KMS-11 (cell line): Measurements from ENCODE around the gene CTBP1.
A peak's percentile ranks its signal among the peaks of the same experiment; 100 is the strongest.

Experiments
- H2AFZ ChIP-seq: fragments of 200-600 bp; sonication (generic); 2 replicates; pipeline ENCODE4 v1.6.1; 2016; ENCODE audit warnings: antibody characterized with exemption, mixed run types, low read depth
- H3K27ac ChIP-seq: fragments of 200-600 bp; sonication (generic); 2 replicates; pipeline ENCODE4 v1.6.1; 2016; ENCODE audit warnings: mild to moderate bottlenecking, mixed run types
- H3K27me3 ChIP-seq: fragments of 200-600 bp; sonication (generic); 2 replicates; pipeline ENCODE4 v1.6.1; 2017; ENCODE audit warnings: mild to moderate bottlenecking, low read depth, mixed run types, moderate library complexity; ENCODE audit not compliant: insufficient read depth
- H3K36me3 ChIP-seq: fragments of 200-600 bp; sonication (generic); 2 replicates; pipeline ENCODE4 v1.6.1; 2017; ENCODE audit warnings: mild to moderate bottlenecking, mixed run types; ENCODE audit not compliant: insufficient read depth
- H3K4me1 ChIP-seq: fragments of 200-600 bp; sonication (generic); 2 replicates; pipeline ENCODE4 v1.6.1; 2016; ENCODE audit warnings: mild to moderate bottlenecking, low read depth, mixed run types; ENCODE audit not compliant: poor library complexity, severe bottlenecking
- H3K4me2 ChIP-seq: fragments of 200-600 bp; sonication (generic); 2 replicates; pipeline ENCODE4 v1.7.0; 2016; ENCODE audit warnings: mild to moderate bottlenecking, mixed run types
- H3K4me3 ChIP-seq: fragments of 200-600 bp; sonication (generic); IDR thresholded peaks from 2 replicates; pipeline ENCODE4 v1.6.1; 2017; ENCODE audit warnings: low read depth, low read length, mixed read lengths; ENCODE audit not compliant: insufficient read depth
- H3K79me2 ChIP-seq: fragments of 200-600 bp; sonication (generic); 2 replicates; pipeline ENCODE4 v1.6.1; 2016; ENCODE audit warnings: low read depth, mixed run types; ENCODE audit not compliant: insufficient read depth
- H3K9ac ChIP-seq: fragments of 200-600 bp; sonication (generic); 2 replicates; pipeline ENCODE4 v1.6.1; 2016; ENCODE audit warnings: mild to moderate bottlenecking, mixed run types
- H4K20me1 ChIP-seq: fragments of 200-600 bp; sonication (generic); 2 replicates; pipeline ENCODE4 v1.6.1; 2016; ENCODE audit warnings: mild to moderate bottlenecking, mixed run types; ENCODE audit not compliant: insufficient read depth
- CTCF ChIP-seq: fragments of 200-600 bp; sonication (generic); conservative IDR thresholded peaks from 2 replicates; pipeline ENCODE4 v1.6.1; 2017; ENCODE audit warnings: low read depth, mild to moderate bottlenecking, antibody characterized with exemption, low read length, moderate library complexity, mixed read lengths

The CTBP1 gene

GRCh38 chr4:1250921-1251772 is 2.2 kb upstream of the CTBP1 start:
- no peak overlapping the region for H3K4me2 ChIP-seq
- H3K36me3 ChIP-seq = no peaks in the 10 kb centered on the region
- H3K4me3 ChIP-seq = no peak overlapping the region

DNA sequence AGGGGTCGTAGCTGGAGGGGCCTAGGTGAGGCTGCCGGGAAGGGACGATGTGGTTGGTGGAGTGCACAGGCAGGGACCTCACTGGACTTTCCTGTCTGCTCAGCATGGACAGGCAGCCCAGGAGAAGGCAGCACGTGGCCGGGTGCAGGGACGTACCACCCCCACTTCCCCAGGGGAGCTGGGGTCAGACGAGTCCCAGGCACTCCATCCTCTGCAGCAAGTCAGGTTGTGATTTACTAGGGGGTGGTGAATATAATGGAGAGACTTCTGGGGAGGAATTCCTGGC is 1.5 kb upstream of the CTBP1 start:
- no peak for TF ChIP-seq CTCF
- H3K79me2 ChIP-seq = peaks cover 22% of the 10 kb centered on the region
- H3K27ac ChIP-seq = no peak overlapping the region
- H3K9ac ChIP-seq = no peak overlapping the region
- H3K4me1 ChIP-seq = no peaks in the 10 kb centered on the region
- no peak overlapping the region for H2AFZ ChIP-seq
- H4K20me1 ChIP-seq = no peaks in the 10 kb centered on the region
- no peaks in the 10 kb centered on the region for H3K36me3 ChIP-seq
- H3K4me3 ChIP-seq = no peak overlapping the region
- H3K4me2 ChIP-seq = no peak overlapping the region; the same call in 1 of the 2 replicates
- no peaks in the 10 kb centered on the region for H3K27me3 ChIP-seq

More at GRCh38 chr4:1250921-1251772, 2.2 kb upstream of the CTBP1 start:
- peaks cover 17% of the 10 kb centered on the region for H3K79me2 ChIP-seq
- H4K20me1 ChIP-seq = no peaks in the 10 kb centered on the region
- no peak overlapping the region for H2AFZ ChIP-seq
- no peak overlapping the region for H3K9ac ChIP-seq
- no peaks in the 10 kb centered on the region for H3K4me1 ChIP-seq
- no peak overlapping the region for H3K27ac ChIP-seq
- no peaks in the 10 kb centered on the region for H3K27me3 ChIP-seq
- no peak for TF ChIP-seq CTCF

DNA sequence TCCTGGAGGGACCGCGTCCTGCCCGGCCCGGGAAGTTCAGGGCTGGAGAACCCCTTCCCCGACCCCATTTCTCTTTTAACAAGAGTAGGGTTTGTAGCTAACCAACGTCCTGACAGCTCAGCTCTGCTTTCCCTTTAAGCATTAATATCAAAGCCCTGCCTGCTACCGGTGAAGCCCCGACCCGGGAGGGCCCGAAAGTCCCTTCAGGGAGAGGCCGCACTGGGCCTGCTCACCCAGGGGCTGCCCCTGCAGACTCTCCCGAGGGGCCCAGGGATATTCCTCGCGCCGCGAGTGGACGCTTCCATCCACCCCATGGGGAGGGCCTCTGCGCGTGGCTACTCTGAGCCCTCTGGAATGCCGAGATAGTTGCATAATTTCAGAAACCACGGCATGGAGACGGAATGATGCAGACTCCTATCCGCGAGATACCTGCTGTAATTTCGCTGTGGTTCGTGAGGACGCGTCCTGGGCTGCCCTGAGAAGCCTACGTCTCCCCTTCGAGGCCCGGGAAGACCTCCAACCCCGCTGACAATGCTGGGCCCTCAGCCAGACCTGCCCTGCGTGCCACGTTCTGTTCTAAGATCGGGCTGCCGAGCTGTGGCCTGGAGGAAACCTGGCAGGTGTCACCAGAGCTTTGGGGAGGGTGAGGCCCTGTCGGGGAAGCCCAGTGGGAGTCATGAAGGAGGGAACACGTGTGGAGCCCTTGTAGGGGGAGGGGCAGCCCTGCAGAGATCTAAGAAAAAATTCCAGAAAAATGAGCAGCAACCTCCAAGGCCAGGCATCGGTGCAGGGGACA is 999 bp upstream of the CTBP1 start:
- Histone ChIP-seq H3K27me3 (no peaks in the 10 kb centered on the region), H3K4me1 (no peaks in the 10 kb centered on the region), H2AFZ (peak overlapping the region; percentile 73), H3K79me2 (peaks cover 27% of the 10 kb centered on the region), H3K27ac (peak overlapping the region; percentile 86), H3K4me3 (peak overlapping the region; percentile 8), H4K20me1 (no peaks in the 10 kb centered on the region), H3K36me3 (no peaks in the 10 kb centered on the region), H3K4me2 (peak overlapping the region; percentile 48), H3K9ac (peak overlapping the region; percentile 97)
- no peak for TF ChIP-seq CTCF

GRCh38 chr4:1249148-1249730 is 309 bp upstream of the CTBP1 start:
- H3K4me2 ChIP-seq = peak overlapping the region; percentile 48
- peak overlapping the region; percentile 86 for H3K27ac ChIP-seq
- peak overlapping the region; percentile 97 for H3K9ac ChIP-seq
- H3K4me1 ChIP-seq = no peaks in the 10 kb centered on the region
- H2AFZ ChIP-seq = peak overlapping the region; percentile 73
- H3K36me3 ChIP-seq = no peaks in the 10 kb centered on the region
- no peak for TF ChIP-seq CTCF
- H3K27me3 ChIP-seq = no peaks in the 10 kb centered on the region
- H3K4me3 ChIP-seq = peak overlapping the region; percentile 8
- H4K20me1 ChIP-seq = no peaks in the 10 kb centered on the region
- peaks cover 34% of the 10 kb centered on the region for H3K79me2 ChIP-seq
